NCI-H2196 (cell line): ENCODE data around the gene GNAS-AS1.

ENCODE experiments used
- DNase-seq: peaks from one replicate; lab custom pipeline; 2025; ENCODE audit not compliant: unreplicated experiment; lab: John Stamatoyannopoulos, UW

The GNAS-AS1 gene

DNA sequence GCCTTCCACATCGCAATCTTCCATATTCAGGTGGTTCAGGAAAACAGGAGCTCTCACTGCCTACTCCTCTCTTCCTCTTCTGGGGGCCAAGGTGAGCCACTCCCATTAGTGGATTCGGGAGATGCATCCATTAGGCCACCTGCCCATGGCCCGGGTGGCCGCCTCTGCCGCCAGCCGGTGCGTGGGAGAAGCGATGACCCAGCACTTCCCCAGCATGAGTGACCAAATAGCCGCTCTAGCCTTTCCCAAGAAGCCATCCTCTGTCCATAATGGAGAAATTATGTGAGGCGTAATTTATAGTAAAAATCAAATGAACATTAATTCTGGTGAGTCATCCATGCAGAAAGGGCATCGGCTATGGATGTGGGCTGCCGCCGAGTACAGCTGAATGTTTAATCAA, 39.4 kb downstream of the GNAS-AS1 start:
- no peak for DNase-seq

DNA sequence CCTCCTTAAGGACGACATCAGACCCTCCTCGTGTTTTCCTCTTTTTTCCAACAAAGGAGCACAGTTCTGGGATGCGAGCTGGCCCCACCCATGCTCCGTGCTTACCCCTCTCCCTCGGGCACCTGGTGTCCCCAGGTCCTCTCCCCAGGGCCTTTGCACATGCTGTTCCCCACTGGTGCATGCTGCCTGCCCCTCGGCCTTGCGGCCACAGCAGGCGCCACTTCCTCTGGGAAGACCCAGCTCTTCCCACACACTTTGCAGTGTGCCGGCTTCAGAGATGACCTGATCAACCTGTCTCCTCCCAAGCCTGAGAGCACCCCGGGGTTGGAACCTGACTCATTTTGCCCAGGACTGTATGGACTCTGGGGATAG, 39.8 kb downstream of the GNAS-AS1 start:
- DNase-seq, result no peak

DNA sequence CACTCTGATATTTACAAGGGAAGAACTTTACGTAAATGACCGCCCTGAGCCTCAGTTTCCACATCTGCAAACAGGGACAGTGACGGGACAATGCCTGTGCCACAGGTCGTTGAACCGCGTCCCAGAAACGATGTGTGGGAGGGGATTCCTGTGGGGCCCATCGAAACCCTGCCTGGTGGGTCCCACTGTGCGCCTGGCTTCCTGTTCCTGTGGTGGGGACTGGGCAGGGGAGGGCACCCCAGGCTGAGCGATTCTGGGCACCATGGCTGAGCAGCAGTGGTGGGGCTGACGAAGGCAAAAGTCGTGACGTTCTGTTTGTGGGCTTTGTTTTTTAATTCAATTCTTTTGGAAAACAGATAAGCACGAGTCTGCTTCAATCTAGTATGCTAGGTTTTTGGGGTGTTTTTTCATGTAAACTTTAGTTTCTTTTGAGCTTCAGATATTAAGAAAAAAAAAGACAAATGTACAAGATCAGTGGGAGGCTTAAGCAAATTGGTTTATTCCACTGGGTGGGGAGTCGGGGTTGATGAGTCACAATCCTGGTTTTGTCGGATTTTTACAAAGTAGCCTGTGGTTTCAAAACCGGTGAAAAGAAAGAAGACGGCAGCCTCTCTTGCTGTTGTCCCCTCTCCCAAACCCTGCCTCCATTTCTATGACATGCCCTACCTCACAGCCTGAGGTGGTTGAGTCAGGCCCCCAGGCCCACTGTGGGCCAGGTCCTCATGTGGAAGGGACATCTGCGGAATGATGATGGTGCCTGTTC, 40.4 kb downstream of the GNAS-AS1 start:
- no peak for DNase-seq

DNA sequence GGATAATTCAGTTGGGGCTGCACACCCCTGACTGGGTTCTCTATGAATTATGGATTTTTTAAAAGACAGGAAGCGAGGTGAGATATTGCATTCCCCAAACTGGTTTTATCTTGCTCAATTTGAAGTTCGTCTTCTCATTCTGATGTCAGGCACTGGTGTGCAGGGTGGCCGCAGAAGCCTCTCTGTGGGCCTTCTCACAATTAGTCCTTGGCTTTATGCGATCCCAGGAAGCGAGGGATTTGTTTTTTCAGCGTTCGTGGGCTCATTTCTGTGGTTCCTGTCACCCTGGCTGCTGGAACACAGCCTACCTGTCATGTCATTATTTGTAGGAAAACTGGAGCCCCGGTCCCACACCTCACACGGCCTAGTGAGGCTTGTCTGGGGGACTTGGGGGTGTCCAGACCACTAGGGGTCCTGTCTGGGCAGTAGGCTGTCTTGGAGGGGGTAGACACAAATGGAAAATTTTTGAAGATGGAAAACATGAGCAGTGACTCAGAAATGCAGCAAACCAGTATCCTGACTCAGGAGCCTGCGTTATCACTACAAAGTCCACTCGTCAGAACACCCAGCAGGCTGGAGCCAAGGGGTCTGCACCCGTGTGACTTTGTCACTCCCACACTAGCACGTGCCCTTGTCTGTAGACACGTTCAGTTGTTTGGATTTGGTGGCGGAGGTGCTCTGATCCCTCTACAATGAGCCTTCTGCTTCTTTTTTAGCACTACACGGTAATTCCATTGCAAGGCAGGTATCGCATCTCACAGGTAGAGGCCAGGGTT, 42.2 kb downstream of the GNAS-AS1 start:
- no peak for DNase-seq

DNA sequence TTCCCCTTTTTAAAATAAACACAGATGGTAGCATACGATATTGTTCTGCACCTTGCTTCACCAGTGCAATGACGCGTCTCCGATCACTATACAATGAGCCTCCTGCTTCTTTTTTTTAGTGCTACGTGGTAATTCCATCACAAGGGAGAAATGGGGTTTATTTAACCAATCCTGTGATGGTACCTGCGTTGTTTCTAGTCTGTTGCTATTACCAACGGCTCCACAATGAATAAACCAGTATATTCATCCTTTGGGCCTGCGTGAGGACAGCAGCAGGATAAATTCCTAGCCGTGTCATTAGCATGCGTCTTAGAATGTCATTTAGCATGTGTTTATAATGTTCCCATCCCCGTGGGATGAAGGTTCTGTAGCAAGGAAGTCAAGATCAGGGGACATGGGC, 42.9 kb downstream of the GNAS-AS1 start:
- DNase-seq, result no peak

DNA sequence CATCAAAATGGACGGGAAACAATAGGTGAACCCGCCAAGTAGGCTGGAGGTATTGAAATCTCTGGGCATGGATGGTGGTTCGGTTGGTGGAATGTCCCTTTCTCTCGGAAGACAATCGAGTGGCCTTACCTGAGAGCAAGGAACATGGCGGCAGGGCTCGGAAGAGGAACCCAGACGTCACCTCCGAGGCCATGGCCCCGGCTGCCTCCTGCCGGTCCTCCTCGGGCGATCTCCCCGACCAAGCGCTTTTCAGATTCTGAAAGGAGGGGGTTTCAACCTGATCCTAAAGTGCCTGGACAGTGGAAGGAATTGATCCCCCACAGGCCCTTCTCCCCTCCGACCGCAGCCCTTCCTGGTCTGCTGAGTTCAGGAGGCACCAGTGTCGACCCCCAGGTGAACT, 47.2 kb downstream of the GNAS-AS1 start:
- DNase-seq, result no peak

DNA sequence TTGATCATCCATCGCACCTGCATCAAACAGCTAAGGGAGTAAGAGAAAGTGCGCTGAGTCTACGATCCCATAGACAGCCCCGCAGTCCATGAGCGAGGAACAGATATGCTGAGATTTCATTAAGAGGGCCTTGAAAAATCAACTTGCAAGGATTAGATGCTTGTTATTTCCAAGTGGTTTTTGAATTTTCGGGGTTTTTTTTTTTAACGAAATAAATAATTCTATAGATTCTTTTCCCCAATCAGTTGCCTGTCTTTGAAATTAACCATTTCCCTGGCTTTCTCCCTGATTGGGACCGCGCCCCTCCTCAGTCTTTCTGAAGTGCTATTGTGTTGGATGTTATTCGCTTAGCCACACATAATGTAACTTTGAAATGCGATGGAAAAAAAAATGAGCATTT, 48.6 kb downstream of the GNAS-AS1 start:
- no peak for DNase-seq

DNA sequence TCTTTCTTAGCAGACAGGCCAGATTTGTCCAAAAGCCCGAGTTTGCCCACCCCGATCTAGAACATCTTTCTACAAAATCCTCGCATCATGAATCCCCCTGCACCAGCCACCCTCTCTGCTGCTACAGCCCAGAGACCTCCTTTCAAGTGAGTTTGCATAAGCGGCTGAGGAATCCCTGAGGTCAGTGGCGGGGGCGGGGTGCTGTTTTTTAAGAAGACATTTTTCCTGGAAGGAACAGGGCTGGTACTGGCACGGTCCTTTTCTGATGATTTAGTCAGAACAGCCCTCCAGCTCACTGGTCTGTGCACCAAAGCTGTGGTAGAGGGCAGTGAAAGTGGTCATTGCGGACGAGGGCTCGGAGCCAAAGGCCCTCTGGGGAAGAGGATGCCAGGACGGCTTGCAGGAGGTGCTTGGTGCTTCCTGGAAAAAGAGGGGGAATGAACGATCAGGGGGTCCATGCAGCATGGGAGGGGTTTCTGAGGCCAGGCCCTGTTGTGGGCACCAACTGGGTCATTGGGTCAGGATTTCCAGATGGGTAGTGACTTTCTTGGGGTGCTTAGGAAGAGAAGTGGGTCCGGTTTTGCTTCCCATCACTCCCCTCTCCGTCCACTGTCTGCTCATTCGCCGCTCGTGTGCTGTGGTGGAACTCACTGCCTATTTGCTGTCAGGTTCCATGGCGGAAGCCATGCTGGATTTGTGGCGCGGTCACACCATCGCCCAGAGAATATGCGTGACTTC, 50.4 kb downstream of the GNAS-AS1 start:
- no peak for DNase-seq

DNA sequence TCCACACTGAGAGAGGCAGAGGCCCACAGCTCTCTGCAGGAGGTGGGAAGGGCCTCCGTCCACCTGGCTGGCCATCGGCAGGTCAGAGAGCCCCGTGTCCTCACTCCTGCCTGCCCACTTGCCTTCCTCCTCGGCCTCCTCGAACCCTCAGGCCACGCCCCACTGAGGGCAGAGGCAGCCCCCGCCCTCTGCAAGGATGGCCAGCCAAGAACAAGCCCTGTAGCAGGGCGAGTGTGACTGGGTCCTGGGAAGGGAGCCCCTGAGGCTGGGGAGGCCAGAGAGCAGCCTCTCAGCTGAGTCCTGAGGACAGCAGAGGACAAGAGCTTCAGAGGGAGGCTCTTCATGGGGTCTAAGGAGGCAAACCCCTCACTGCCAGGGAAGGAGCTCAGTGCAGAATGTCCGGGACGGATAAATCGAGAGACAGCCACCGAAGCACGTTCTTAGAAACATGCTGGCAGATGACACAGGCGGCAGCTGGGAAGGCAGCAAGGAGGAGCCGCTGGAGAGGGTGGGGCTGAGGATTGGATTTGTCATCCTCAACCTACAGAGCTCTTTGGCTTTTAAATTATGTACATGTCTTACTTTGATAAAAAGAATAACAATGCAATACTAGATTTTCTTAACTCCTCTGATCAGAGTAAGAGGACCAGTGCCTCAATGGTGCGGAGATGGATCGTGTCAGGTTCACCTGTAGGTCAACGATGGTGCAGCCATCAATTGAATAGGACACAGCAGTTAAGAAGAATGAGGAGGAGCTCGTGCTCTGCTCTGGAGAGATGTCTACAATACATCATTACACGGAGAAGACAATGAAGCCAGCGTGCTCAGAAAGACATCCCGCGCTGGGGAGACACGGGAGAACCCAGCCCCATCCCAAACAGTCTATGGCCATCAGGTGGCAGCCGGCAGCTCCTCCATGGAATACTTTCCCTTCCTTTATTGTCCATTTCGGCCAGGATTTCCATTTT, 53.0 kb downstream of the GNAS-AS1 start:
- no peak for DNase-seq

DNA sequence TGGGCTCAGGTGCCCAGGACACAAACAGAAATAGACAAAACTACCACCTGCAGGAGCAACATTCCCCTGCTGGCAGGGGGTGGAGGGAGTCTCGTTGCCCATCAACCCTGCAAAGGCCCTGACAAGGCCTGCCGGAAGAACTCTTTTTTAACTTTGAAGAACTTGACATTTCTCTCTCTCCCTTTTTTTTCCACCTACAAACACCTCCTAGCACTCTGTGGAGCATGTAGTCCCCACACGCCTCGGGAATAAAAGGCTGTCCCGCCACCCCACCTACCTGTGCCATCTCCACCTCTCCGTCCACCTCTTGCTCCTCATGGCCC, 54.8 kb downstream of the GNAS-AS1 start:
- DNase-seq, result no peak

DNA sequence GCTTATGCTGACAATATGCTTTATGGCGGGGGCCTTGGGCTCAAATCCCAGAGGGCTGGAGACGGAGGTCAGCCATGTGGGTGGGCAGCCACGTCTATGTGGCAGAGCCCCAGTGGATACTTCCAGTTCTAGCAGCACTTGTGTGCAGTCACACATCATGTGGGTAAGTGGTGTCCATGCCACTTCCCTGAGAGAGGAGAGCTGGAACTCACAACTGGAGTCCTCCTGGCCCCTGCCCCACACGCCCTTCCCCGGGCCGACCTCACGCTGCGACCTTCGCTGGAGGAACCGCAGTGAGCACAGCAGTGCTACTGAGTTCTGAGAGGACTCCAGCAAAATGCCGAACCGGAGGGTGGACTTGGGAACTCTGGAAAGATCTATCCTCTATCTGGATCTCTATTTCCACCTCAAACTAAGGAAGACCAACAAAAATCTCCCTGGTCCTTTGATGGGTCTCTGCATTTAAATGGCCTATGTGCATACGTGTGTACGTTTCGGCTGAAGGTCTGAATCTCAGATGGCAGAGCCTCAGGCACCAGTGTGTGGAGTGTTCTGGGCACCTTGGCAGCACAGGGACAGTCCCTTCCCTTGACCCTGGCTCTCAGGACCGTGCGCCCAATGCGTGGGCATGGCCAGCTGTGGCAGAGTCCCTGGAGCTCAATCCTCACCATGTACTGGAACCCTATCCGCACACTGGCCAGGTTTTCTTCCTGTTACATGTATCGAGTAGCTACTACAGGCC, 55.4 kb downstream of the GNAS-AS1 start:
- DNase-seq, result no peak

DNA sequence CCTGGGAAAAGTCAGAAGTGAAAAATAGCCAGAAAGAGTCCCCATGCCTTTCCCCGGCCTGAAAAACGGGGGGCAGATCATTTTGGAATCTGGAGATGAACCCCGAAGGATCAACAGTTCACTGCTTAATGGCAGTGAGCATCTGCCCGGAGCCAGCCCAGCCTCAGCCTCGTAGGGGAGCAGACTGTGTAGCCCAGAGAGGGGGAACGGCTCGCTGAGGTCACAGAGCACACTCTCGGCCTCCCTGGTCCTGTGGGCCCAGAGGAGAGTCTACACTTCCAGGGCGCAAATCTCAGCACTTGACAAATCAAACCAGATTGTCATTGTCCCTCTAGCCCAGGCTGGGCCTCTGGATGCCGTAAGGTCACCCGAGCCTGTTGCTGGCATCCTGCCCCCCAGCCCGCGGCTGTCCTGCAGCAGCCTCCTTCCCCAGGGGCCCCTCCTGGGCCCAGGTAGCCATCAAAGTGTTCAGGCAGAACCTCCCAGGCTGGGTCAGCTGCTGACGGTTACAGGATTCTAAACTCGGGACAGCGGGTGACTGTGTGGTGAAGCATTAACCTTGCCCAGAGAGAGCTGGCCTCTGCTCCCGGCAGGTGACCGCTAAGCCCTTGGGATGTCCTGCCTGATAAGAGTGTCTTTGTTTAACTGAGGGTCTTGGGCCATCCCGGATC, 56.1 kb downstream of the GNAS-AS1 start:
- DNase-seq, result no peak

DNA sequence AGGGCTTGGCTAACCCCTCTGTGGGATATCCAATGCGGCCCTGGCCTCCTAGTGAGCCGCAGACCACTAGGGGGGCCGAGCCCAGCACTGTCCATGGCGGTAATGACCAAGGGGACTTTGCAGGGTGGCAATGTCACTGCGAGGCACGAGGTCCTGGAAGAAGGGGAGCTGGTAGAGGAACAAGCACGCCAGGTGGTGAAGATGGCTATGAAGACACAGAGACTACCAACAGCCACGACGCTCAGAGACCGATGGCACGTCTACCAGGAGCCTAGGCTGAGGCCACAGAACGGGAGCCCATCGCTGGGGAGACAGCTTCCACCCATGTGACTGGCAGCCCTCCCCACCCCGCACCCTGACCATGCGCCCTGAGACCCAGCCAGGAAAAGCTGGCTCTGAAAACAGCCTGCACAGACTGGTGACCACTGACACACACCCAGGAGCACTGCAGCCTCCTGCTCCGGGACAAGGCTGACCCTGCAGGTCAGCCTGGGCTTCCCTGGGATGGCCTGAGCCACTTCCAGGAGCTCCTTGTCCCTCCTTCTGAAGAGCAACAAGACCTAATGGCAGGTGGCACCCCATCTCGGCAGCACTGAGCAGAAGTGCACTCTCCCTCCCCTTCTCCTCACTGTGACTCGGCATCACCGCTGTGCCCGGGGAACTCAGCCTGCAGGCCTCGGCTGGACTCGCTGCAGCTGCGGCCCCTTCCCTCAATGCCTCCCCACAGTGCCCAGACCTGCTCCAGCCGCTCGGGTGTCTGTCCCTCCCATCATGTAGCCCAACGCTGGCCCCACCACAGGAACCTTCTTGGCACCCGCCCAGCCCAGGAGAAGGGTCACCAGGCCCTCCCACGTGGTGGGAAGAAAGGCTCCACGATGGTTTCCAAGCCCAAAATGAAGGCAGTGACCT, 56.9 kb downstream of the GNAS-AS1 start:
- DNase-seq, result no peak

DNA sequence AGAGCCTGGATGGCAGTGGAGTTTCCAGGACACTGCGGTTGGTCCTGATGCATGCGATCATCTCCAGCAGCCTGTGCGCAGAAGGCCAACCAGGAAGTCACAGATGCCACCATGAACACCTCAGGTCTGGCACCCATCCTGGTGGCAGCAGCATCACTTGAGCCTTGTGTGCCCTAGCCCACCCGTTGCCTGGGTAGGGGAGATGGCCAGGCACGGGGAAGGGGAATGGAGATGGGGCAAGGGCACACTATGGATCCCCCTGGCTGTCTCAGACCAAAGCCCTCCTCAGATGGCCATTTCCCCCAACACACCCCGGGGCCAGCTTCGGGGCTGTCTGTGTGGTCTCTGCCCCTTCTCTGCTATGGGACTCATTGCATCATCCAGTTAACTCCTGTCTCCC, 58.3 kb downstream of the GNAS-AS1 start:
- no peak for DNase-seq

DNA sequence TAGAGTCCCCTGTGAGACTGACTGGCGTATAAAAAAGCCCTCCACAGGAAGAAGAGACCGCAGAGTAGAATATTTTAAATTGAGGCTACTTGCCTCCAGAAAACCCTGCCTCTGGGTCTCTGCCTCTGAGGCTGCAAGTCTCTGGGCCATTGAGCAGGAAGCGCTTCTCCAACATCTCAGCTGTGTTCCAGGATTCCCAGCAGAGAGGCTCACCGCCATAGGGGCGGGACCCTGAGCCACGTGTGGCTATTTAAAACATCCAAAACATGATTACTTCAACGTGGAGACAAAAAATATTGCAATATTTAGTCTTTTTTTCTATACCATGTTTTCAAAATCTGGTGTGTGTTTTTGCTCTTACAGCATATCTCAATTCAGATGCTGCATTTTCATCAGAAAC, 59.4 kb downstream of the GNAS-AS1 start:
- DNase-seq, result no peak

DNA sequence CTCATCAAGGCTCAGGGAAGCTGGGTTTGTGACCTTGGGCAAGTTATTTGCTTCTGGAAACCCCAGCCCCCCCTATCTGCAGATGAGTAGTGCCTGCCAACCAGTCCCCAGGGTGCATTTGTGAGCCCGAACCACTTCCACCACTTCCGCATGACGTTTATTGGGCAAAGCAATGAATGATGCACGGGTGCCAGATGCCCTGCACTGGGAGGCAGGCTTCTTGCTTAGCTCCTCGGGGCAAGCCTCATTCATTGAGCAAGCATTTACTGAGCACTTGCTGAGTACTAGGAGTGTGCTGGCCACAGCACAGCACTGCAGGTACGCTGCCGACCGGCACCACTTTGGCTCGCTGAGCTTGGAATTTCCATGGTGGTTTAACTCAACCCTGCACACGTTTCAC, 60.2 kb downstream of the GNAS-AS1 start:
- DNase-seq, result no peak

DNA sequence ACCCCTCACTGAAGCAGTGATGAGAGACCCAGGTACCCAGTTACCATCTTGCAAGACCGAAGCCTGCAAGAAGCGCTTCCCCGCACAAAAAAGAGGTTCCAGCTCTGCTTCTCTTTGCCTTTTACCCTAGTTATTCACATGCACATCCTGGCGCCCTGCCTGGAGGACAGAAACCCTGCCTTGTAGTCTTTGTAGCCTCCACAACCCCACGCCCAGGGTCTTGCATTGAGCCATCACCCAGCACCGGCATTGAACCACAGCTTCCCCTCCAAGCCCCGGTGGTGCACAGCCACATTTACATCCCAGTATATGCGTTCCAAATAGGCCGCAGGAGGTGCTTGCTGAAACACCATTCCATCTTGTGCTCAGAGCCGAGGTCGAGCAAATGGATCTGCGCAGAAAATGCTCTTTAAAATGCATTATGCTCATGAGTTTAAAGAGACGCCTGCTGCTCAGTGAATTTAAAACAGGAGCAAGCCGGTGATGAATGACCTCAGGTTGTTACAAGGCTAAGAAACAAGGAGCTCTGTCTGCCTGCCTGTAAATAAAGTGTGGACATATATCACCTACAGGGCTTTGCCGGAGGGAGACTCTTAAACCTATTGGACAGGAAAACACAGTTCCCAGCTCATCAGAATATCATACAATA, 61.7 kb downstream of the GNAS-AS1 start:
- no peak for DNase-seq
